SK-N-SH (cell line): ENCODE data around the gene MYRF. TPM values are rescaled to one million over a fixed set of nuclear protein-coding genes. Genes with fewer than 3 reads are reported as not detected.

Source experiments
- CTCF ChIA-PET: fragments of 300-600, 350-600 bp; formaldehyde crosslinking; extraction: SDS; loops from one replicate; lab custom pipeline; 2021; lab: Yijun Ruan, JAX
- POLR2A ChIA-PET: fragments of 350-600 bp; sonication (Branson Sonifier 250); formaldehyde crosslinking; extraction: SDS; loops from one replicate; lab custom pipeline; 2020; ENCODE audit warnings: antibody characterized with exemption, inconsistent platforms; lab: Yijun Ruan, JAX
- DNase-seq: peaks from one replicate; pipeline ENCODE4 v3.0.0; 2012
- H2AFZ ChIP-seq: fragments of 200-600 bp; sonication (generic); 2 replicates; pipeline ENCODE4 v1.8.1; 2016; ENCODE audit warnings: antibody characterized with exemption, mild to moderate bottlenecking, low read depth
- H3F3A ChIP-seq: fragments of 200-600 bp; sonication (generic); replicated peaks from 2 replicates; pipeline ENCODE3; 2016; ENCODE audit warnings: antibody characterized with exemption, mild to moderate bottlenecking; ENCODE audit not compliant: insufficient read depth
- H3K27ac ChIP-seq, 2 experiments: fragments of 200-500 bp in 1 of 2; fragments of 200-600 bp in 1 of 2; sonication (Bioruptor generic) in 1 of 2; sonication (generic), shearing (Covaris generic) in 1 of 2; 2 replicates each; pipeline versions ENCODE4 v1.5.1 to v1.6.1; 2014 to 2016; ENCODE audit warnings: low read depth in 2 of 2, inconsistent platforms in 1 of 2, low read length in 1 of 2, mild to moderate bottlenecking in 1 of 2, mixed read lengths in 1 of 2
- H3K27me3 ChIP-seq: fragments of 200-600 bp; sonication (generic), shearing (Covaris generic); 2 replicates; pipeline ENCODE4 v1.6.1; 2016; ENCODE audit warnings: mixed run types; ENCODE audit not compliant: insufficient read depth
- H3K36me3 ChIP-seq, 2 experiments: fragments of 200-500 bp in 1 of 2; fragments of 200-600 bp in 1 of 2; sonication (Bioruptor generic) in 1 of 2; sonication (generic) in 1 of 2; replicated peaks in 1 of 2; 2 replicates each; pipeline versions ENCODE3 to v1.5.1; 2014 to 2016; ENCODE audit warnings: low read length in 1 of 2, mild to moderate bottlenecking in 1 of 2; ENCODE audit not compliant: insufficient read depth in 2 of 2, control insufficient read depth in 1 of 2
- H3K4me1 ChIP-seq, 2 experiments: fragments of 200-500 bp in 1 of 2; fragments of 200-600 bp in 1 of 2; sonication (Bioruptor generic) in 1 of 2; sonication (generic), shearing (Covaris generic) in 1 of 2; 2 replicates each; pipeline versions ENCODE4 v1.5.1 to v1.6.1; 2014 to 2016; ENCODE audit warnings: low read depth in 1 of 2, low read length in 1 of 2, mixed run types in 1 of 2; ENCODE audit not compliant: insufficient read depth in 2 of 2, control insufficient read depth in 1 of 2
- H3K4me2 ChIP-seq: fragments of 200-600 bp; sonication (generic), shearing (Covaris generic); 2 replicates; pipeline ENCODE4 v1.6.1; 2017; ENCODE audit warnings: mixed run types
- H3K4me3 ChIP-seq, 2 experiments: fragments of 200-500 bp in 1 of 2; fragments of 200-600 bp in 1 of 2; sonication (Bioruptor generic) in 1 of 2; sonication (generic), shearing (Covaris generic) in 1 of 2; 2 replicates each; pipeline versions ENCODE4 v1.5.1 to v1.8.1; 2014 to 2016; ENCODE audit warnings: low read depth in 2 of 2, inconsistent platforms in 1 of 2, low read length in 1 of 2, mild to moderate bottlenecking in 1 of 2, mixed read lengths in 1 of 2, moderate library complexity in 1 of 2
- H3K79me2 ChIP-seq: fragments of 200-600 bp; sonication (generic); 2 replicates; pipeline ENCODE4 v1.8.1; 2017; ENCODE audit warnings: mild to moderate bottlenecking; ENCODE audit not compliant: insufficient read depth
- H3K9ac ChIP-seq: fragments of 200-600 bp; sonication (generic); 2 replicates; pipeline ENCODE4 v1.6.1; 2017; ENCODE audit warnings: mixed run types
- H3K9me2 ChIP-seq: fragments of 200-600 bp; sonication (generic); 2 replicates; pipeline ENCODE4 v1.6.1; 2017; ENCODE audit warnings: mixed run types
- H3K9me3 ChIP-seq: fragments of 200-600 bp; sonication (generic); 2 replicates; pipeline ENCODE4 v1.6.1; 2017; ENCODE audit warnings: mixed run types, mild to moderate bottlenecking, moderate library complexity
- H4K20me1 ChIP-seq: fragments of 200-600 bp; sonication (generic); 2 replicates; pipeline ENCODE4 v1.6.1; 2017; ENCODE audit warnings: mild to moderate bottlenecking, mixed run types; ENCODE audit not compliant: insufficient read depth
- CHD2 ChIP-seq: fragments of 150-350 bp; IDR thresholded peaks from 2 replicates; pipeline ENCODE4 v1.6.1; 2018; ENCODE audit warnings: low read length; ENCODE audit not compliant: partially characterized antibody
- EZH2phosphoT487 ChIP-seq: fragments of 200-600 bp; sonication (generic); IDR thresholded peaks from 2 replicates; pipeline ENCODE4 v1.6.1; 2017; ENCODE audit warnings: low read depth, mixed run types, mild to moderate bottlenecking, antibody characterized with exemption, moderate library complexity, borderline replicate concordance
- FOSL2 ChIP-seq: IDR thresholded peaks from 2 replicates; pipeline ENCODE4 v1.4.0; 2012; ENCODE audit warnings: low read depth, mild to moderate bottlenecking, moderate library complexity, borderline replicate concordance
- MXI1 ChIP-seq: IDR thresholded peaks from 2 replicates; pipeline ENCODE4 v1.6.1; 2012; ENCODE audit warnings: mild to moderate bottlenecking, low read depth, low read length, improper control_type of control experiment
- NFIC ChIP-seq: IDR thresholded peaks from 2 replicates; pipeline ENCODE4 v1.4.0; 2012; ENCODE audit warnings: borderline replicate concordance
- NRF1 ChIP-seq: IDR thresholded peaks from 2 replicates; pipeline ENCODE4 v1.6.1; 2012; ENCODE audit warnings: low read depth, mild to moderate bottlenecking, low read length
- PBX3 ChIP-seq: IDR thresholded peaks from 2 replicates; pipeline ENCODE4; 2012
- RAD21 ChIP-seq: IDR thresholded peaks from 2 replicates; pipeline ENCODE4 v1.6.1; 2012; ENCODE audit warnings: mild to moderate bottlenecking, low read length
- RCOR1 ChIP-seq: fragments of 150-350 bp; IDR thresholded peaks from 2 replicates; pipeline ENCODE4 v1.6.1; 2017; ENCODE audit warnings: antibody characterized with exemption, low read length
- REST ChIP-seq: IDR thresholded peaks from 2 replicates; pipeline ENCODE4 v1.6.1; 2012; ENCODE audit warnings: mild to moderate bottlenecking, low read depth, low read length, moderate library complexity
- RFX5 ChIP-seq: IDR thresholded peaks from 2 replicates; pipeline ENCODE4 v1.6.1; 2012; ENCODE audit warnings: mild to moderate bottlenecking, improper control_type of control experiment, low read length
- RXRA ChIP-seq: IDR thresholded peaks from 2 replicates; pipeline ENCODE4 v1.4.0; 2012; ENCODE audit warnings: low read depth, mild to moderate bottlenecking, borderline replicate concordance
- SIN3A ChIP-seq: IDR thresholded peaks from 2 replicates; pipeline ENCODE4 v1.6.1; 2012; ENCODE audit warnings: low read depth, mild to moderate bottlenecking, low read length, moderate library complexity, borderline replicate concordance
- SMC3 ChIP-seq: IDR thresholded peaks from 2 replicates; pipeline ENCODE4 v1.6.1; 2012; ENCODE audit warnings: low read depth, low read length, improper control_type of control experiment
- TCF12 ChIP-seq: IDR thresholded peaks from 2 replicates; pipeline ENCODE4 v1.4.0; 2012
- TEAD4 ChIP-seq: IDR thresholded peaks from 2 replicates; pipeline ENCODE4 v1.4.0; 2012; ENCODE audit warnings: mild to moderate bottlenecking, borderline replicate concordance; ENCODE audit not compliant: insufficient read depth
- YY1 ChIP-seq: IDR thresholded peaks from 2 replicates; pipeline ENCODE4 v1.4.0; 2012; ENCODE audit warnings: low read depth, mild to moderate bottlenecking
- ZBTB33 ChIP-seq: IDR thresholded peaks from 2 replicates; pipeline ENCODE4 v1.4.0; 2012; ENCODE audit warnings: low read depth, borderline replicate concordance
- WGBS: methylation state at CpG from one replicate; pipeline ENCODE4 v1.1.6; 2017; ENCODE audit warnings: low lambda C conversion rate; 5-methylcytosine and 5-hydroxymethylcytosine counted together
- polyA plus RNA-seq, 3 experiments: library from polyadenylated mRNA; depleted of rRNA; stranded (reverse); fragments of >200 nt; gene quantifications; 2 replicates each; pipeline ENCODE4 v1.2.3, GENCODE V29; 2012
- TF ChIP-seq, protein P1 (sequence below): fragments of 150-350 bp; IDR thresholded peaks from 2 replicates; pipeline ENCODE4 v1.6.1; 2016; ENCODE audit warnings: mild to moderate bottlenecking, low read depth, low read length
- TF ChIP-seq, protein P2 (sequence below): fragments of 150-350 bp; IDR thresholded peaks from 2 replicates; pipeline ENCODE4 v1.6.1; 2017; ENCODE audit warnings: antibody characterized with exemption, low read length, low read depth, borderline replicate concordance

The MYRF gene
- polyA plus RNA-seq, 1 of the 3 experiments (the other 2 are of a cell fraction): 2.8 TPM

DNA sequence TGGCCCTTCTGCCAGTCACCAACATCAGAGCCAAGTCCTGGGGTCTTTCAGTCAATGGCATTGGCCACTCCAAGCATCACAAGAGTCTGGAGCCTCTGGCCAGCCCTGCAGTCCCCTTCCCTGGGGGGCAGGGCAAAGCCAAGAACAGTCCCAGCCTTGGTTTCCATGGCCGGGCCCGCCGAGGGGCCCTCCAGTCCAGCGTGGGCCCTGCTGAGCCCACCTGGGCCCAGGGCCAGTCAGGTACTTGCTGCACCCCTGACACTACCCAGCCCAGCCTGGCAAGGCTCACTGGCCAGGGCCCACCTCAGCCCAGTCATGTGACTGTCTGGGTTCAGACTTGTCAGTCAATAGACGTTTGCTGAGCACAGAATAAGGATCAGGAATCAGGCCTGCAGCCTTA is 29.1 kb downstream of the MYRF start:
- peak overlapping the region in 1 of 2 experiments; percentile 28; a peak in 1 of 4 replicates for H3K27ac ChIP-seq
- H3K79me2 ChIP-seq: no peaks in the 10 kb centered on the region
- no peak for DNase-seq
- no peaks in the 10 kb centered on the region for H3K27me3 ChIP-seq
- no peak overlapping the region for H3K4me3 ChIP-seq
- H3K9ac ChIP-seq: no peak overlapping the region
- WGBS: 91% methylated on average over 4 of the region's 5 CpGs
- no peak overlapping the region for H2AFZ ChIP-seq
- H4K20me1 ChIP-seq: no peaks in the 10 kb centered on the region
- H3K9me2 ChIP-seq: no peaks in the 10 kb centered on the region
- TF ChIP-seq NRF1: no peak
- TF ChIP-seq YY1: no peak
- no peak for TF ChIP-seq SMC3
- TF ChIP-seq NFIC: no peak
- TF ChIP-seq RCOR1: no peak
- no peak for TF ChIP-seq SIN3A
- no peak for TF ChIP-seq MXI1
- TF ChIP-seq, protein P1, sequence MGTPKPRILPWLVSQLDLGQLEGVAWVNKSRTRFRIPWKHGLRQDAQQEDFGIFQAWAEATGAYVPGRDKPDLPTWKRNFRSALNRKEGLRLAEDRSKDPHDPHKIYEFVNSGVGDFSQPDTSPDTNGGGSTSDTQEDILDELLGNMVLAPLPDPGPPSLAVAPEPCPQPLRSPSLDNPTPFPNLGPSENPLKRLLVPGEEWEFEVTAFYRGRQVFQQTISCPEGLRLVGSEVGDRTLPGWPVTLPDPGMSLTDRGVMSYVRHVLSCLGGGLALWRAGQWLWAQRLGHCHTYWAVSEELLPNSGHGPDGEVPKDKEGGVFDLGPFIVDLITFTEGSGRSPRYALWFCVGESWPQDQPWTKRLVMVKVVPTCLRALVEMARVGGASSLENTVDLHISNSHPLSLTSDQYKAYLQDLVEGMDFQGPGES: no peak
- TF ChIP-seq TCF12: no peak
- TF ChIP-seq PBX3: no peak
- TF ChIP-seq RXRA: no peak
- no peak for TF ChIP-seq FOSL2
- TF ChIP-seq, protein P2, sequence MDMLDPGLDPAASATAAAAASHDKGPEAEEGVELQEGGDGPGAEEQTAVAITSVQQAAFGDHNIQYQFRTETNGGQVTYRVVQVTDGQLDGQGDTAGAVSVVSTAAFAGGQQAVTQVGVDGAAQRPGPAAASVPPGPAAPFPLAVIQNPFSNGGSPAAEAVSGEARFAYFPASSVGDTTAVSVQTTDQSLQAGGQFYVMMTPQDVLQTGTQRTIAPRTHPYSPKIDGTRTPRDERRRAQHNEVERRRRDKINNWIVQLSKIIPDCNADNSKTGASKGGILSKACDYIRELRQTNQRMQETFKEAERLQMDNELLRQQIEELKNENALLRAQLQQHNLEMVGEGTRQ: no peak
- TF ChIP-seq ZBTB33: no peak
- TF ChIP-seq TEAD4: no peak
- no peak for TF ChIP-seq RFX5
- no peak for TF ChIP-seq CHD2
- no peak for TF ChIP-seq RAD21
- TF ChIP-seq REST: no peak
- TF ChIP-seq EZH2phosphoT487: no peak
- TF ChIP-seq, all 33 proteins: peak for 0
- H3K9me3 ChIP-seq: no peaks in the 10 kb centered on the region
- no peaks in the 10 kb centered on the region for H3F3A ChIP-seq
- ChIA-PET CTCF (interaction anchor here (1.3 to 10.8 kb wide), 5 partner anchors 15 to 327 kb away, joined by 4 to 78 read pairs (median 8); no protein-coding TSS in a partner anchor), POLR2A (interaction anchor here (1.1 to 1.7 kb wide), 2 partner anchors 10 to 167 kb away, joined by 3 to 7 read pairs; no protein-coding TSS in a partner anchor)
- peaks cover 0 to 31% of the 10 kb centered on the region in 2 experiments; a peak in 1 of 4 replicates for H3K4me1 ChIP-seq
- peaks cover 0 to 25% of the 10 kb centered on the region in 2 experiments for H3K36me3 ChIP-seq
- H3K4me2 ChIP-seq: no peak overlapping the region
